Peyer's patch (tissue), 4 donors: ENCODE measurements around the gene WNK4.

ENCODE experiments used
- POLR2A ChIP-seq, 2 donors: fragments of 450-650 bp; IDR thresholded peaks; one replicate each; pipeline ENCODE4 v1.5.1; 2017; ENCODE audit warnings: antibody characterized with exemption in 2 of 2, mild to moderate bottlenecking in 2 of 2, moderate library complexity in 2 of 2
- TF ChIP-seq, protein P1 (sequence below), 6 experiments: fragments of 450-650 bp in 4 of 6; fragments of 200-600 bp in 2 of 6; sonication (generic) in 1 of 6; IDR thresholded peaks; one replicate each; pipeline ENCODE4 v1.5.1; 2017 to 2019; ENCODE audit warnings: antibody characterized with exemption in 6 of 6, mild to moderate bottlenecking in 3 of 6, moderate library complexity in 1 of 6

DNA sequence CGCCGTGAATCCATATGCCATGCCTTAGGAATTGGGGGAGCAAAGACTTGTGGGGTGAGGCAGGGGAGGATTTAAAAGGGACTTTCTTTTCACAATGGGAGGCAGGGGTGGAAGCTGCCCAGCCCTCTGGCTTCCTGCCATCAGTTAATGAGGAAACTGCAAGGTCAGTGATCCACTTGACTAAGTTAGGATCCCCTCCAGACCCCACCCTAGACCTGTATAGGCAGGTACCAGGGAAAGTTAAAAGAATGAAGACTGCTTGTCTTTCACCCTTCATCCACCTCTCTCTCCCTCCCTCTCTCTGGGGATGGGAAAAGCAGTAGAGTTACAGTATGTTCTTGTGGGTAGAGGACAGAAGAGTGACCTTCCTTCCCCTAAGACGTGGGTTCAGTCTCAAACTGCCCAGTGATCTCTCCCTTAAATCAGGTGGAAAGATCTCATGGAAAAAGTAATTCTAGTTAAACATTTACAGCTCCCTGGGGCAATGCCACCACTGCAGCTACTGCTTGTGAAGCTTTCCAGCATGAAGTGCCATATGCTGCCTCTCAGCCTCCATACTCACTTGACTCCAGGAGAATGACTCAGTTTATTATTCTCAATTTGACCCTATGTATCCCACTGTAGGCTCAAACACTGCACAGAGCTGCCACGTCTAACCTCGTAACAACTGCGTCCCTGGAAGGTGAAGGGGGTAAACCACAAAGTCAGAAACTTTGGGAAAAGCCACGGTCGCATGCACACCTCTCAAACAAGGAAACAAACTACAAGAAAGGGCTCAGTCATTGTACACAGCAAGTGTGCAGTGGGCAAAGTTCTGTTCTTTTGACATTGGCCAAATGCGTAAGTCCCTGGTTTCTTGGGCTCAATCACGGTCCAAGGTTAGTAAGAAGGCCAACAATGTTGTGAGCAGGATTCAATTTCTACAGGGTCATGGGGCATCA, 16.9 kb downstream of the WNK4 start:
- TF ChIP-seq, protein P1, sequence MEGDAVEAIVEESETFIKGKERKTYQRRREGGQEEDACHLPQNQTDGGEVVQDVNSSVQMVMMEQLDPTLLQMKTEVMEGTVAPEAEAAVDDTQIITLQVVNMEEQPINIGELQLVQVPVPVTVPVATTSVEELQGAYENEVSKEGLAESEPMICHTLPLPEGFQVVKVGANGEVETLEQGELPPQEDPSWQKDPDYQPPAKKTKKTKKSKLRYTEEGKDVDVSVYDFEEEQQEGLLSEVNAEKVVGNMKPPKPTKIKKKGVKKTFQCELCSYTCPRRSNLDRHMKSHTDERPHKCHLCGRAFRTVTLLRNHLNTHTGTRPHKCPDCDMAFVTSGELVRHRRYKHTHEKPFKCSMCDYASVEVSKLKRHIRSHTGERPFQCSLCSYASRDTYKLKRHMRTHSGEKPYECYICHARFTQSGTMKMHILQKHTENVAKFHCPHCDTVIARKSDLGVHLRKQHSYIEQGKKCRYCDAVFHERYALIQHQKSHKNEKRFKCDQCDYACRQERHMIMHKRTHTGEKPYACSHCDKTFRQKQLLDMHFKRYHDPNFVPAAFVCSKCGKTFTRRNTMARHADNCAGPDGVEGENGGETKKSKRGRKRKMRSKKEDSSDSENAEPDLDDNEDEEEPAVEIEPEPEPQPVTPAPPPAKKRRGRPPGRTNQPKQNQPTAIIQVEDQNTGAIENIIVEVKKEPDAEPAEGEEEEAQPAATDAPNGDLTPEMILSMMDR (IDR thresholded peaks at IDR 0.05) = no peak
- peak; percentile 79 to 86 for TF ChIP-seq POLR2A (IDR thresholded peaks at IDR 0.05)
